ENCODE measurements around the gene ALK. TPM values are rescaled to one million over a fixed set of nuclear protein-coding genes. Genes with fewer than 3 reads are reported as not detected.

Gene ALK
- total and polyA plus RNA-seq, 3 experiments from 2014 or later, result not detected

GRCh38 chr2:29597035-29597434 is 324.4 kb downstream of the ALK start:
- Mint-ChIP-seq H3K27me3 (peaks cover 8 to 28% of the 10 kb centered on the region in 2 donors), H3K9me3 (no peaks in the 10 kb centered on the region), H3K36me3 (no peaks in the 10 kb centered on the region), H3K27ac (no peak overlapping the region), H3K4me1 (no peaks in the 10 kb centered on the region), H3K4me3 (no peak overlapping the region)
- CTCF ChIA-PET, result no interaction called here
- no peak for DNase-seq
- H3K36me3 ChIP-seq (ENCODE audit: insufficient read depth, low read length), result no peaks in the 10 kb centered on the region
- H3K27me3 ChIP-seq (ENCODE audit: insufficient read depth, low read length, poor library complexity, severe bottlenecking), result no peaks in the 10 kb centered on the region
- POLR2A ChIA-PET, result no interaction called here
- no peak overlapping the region for H3K27ac ChIP-seq (ENCODE audit: low read depth, low read length)
- H3K9me3 ChIP-seq (ENCODE audit: low read length), result no peaks in the 10 kb centered on the region
- H3K4me3 ChIP-seq (ENCODE audit: low read length), result no peak overlapping the region
- H3K4me1 ChIP-seq (ENCODE audit: insufficient read depth, low read length), result no peaks in the 10 kb centered on the region

DNA sequence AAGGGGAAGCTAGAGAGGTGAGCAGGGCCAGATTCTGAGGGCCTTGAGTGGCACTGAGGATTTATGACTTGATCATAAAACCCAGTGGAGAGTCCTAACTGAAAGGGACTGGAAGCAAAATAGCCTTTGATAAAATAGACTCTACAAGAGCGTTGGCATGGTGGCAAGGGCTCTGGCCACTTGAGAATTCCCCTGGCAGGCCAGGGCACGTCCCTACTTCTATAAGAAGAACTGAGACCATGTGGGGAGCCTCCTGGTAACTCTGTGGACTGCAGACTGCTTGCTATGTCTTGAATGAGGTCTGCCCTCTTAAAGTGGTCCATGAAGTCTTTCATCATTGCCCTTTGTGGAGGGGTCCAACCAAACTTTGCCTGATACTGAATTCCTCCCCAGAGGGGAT is 324.8 kb downstream of the ALK start:
- H3K36me3 ChIP-seq (ENCODE audit: insufficient read depth, low read length), result no peaks in the 10 kb centered on the region
- CTCF ChIA-PET, result interaction anchor here (1.0 kb wide), 1 partner anchor 9 kb away, joined by 3 read pairs; no protein-coding TSS in a partner anchor
- DNase-seq, result no peak
- POLR2A ChIA-PET, result no interaction called here
- H3K27me3 Mint-ChIP-seq, result peaks cover 8 to 27% of the 10 kb centered on the region in 2 donors
- H3K4me3 Mint-ChIP-seq, result no peak overlapping the region
- no peaks in the 10 kb centered on the region for H3K36me3 Mint-ChIP-seq
- H3K9me3 ChIP-seq (ENCODE audit: low read length), result no peaks in the 10 kb centered on the region
- no peaks in the 10 kb centered on the region for H3K9me3 Mint-ChIP-seq
- H3K27ac Mint-ChIP-seq, result no peak overlapping the region
- no peak overlapping the region for H3K27ac ChIP-seq (ENCODE audit: low read depth, low read length)
- H3K4me1 Mint-ChIP-seq, result no peaks in the 10 kb centered on the region
- no peak overlapping the region for H3K4me3 ChIP-seq (ENCODE audit: low read length)
- no peaks in the 10 kb centered on the region for H3K27me3 ChIP-seq (ENCODE audit: insufficient read depth, low read length, poor library complexity, severe bottlenecking)
- H3K4me1 ChIP-seq (ENCODE audit: insufficient read depth, low read length), result no peaks in the 10 kb centered on the region

DNA sequence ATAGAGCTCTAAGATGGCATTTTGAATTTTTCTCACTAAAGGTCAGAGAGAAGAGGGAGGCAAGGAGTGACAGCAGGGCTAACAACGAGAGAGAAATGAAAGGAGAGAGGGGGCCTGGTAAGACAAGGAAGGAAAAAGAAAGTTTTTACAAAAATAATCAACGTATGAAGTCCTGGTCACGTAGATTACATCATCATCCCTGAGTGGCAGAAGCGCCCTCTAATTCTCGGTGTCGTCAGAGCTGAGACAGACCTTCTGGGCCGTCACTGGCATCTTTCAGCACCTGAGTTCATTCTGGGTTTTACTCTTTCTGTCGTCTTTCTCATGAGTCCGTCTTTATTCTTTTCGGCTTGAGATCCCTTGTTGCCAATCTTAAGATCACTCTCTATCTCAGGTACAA is 329.8 kb downstream of the ALK start:
- CTCF ChIA-PET, result no interaction called here
- no peak overlapping the region for H3K4me3 Mint-ChIP-seq
- no peaks in the 10 kb centered on the region for H3K36me3 ChIP-seq (ENCODE audit: insufficient read depth, low read length)
- peaks cover 3 to 11% of the 10 kb centered on the region in 2 donors for H3K27me3 Mint-ChIP-seq
- no peaks in the 10 kb centered on the region for H3K4me1 ChIP-seq (ENCODE audit: insufficient read depth, low read length)
- peak overlapping the region in 1 of 8 donors; percentile 84 for H3K27ac Mint-ChIP-seq
- no peaks in the 10 kb centered on the region for H3K4me1 Mint-ChIP-seq
- no peak overlapping the region for H3K4me3 ChIP-seq (ENCODE audit: low read length)
- H3K36me3 Mint-ChIP-seq, result no peaks in the 10 kb centered on the region
- no peak overlapping the region for H3K27ac ChIP-seq (ENCODE audit: low read depth, low read length)
- H3K9me3 Mint-ChIP-seq, result no peaks in the 10 kb centered on the region
- no peaks in the 10 kb centered on the region for H3K27me3 ChIP-seq (ENCODE audit: insufficient read depth, low read length, poor library complexity, severe bottlenecking)
- POLR2A ChIA-PET, result no interaction called here
- DNase-seq, result no peak
- no peaks in the 10 kb centered on the region for H3K9me3 ChIP-seq (ENCODE audit: low read length)

DNA sequence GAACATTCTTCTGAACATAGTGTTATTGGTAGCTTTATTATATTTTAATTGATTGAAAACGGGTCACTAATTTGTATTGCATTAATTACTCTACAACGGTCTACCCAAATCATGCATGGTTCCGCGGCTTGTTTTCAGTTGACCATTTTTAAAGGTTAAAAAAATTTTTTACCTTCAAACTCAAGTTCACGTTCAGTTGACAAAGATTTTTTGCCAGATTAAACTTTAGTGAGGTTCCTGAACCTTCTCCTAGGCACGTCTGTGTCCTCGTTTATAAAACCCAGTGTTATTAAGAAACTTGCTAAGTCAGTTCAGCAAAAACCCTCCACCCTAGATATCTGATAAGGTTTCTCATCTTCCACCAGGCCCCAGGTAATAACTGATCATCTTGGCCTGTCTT is 331.2 kb downstream of the ALK start:
- no peak for DNase-seq
- no peak overlapping the region for H3K4me3 ChIP-seq (ENCODE audit: low read length)
- H3K4me1 ChIP-seq (ENCODE audit: insufficient read depth, low read length), result no peaks in the 10 kb centered on the region
- H3K36me3 ChIP-seq (ENCODE audit: insufficient read depth, low read length), result no peaks in the 10 kb centered on the region
- H3K9me3 ChIP-seq (ENCODE audit: low read length), result no peaks in the 10 kb centered on the region
- Mint-ChIP-seq H3K36me3 (no peaks in the 10 kb centered on the region), H3K9me3 (no peaks in the 10 kb centered on the region), H3K27ac (no peak overlapping the region), H3K4me3 (no peak overlapping the region), H3K27me3 (no peaks in the 10 kb centered on the region), H3K4me1 (no peaks in the 10 kb centered on the region)
- no peaks in the 10 kb centered on the region for H3K27me3 ChIP-seq (ENCODE audit: insufficient read depth, low read length, poor library complexity, severe bottlenecking)
- CTCF ChIA-PET, result interaction anchor here (0.7 kb wide), 1 partner anchor 1107 kb away, joined by 3 read pairs; no protein-coding TSS in a partner anchor
- POLR2A ChIA-PET, result no interaction called here
- H3K27ac ChIP-seq (ENCODE audit: low read depth, low read length), result no peak overlapping the region

- DNase-seq, result no peak
- no peak overlapping the region for H3K27ac Mint-ChIP-seq
- no peaks in the 10 kb centered on the region for H3K36me3 Mint-ChIP-seq
- ChIA-PET POLR2A (no interaction called here), CTCF (no interaction called here)
- Histone ChIP-seq H3K27me3 (ENCODE audit: insufficient read depth, low read length, poor library complexity, severe bottlenecking) (no peaks in the 10 kb centered on the region), H3K27ac (ENCODE audit: low read depth, low read length) (no peak overlapping the region), H3K4me3 (ENCODE audit: low read length) (no peak overlapping the region), H3K9me3 (ENCODE audit: low read length) (no peaks in the 10 kb centered on the region), H3K36me3 (ENCODE audit: insufficient read depth, low read length) (no peaks in the 10 kb centered on the region), H3K4me1 (ENCODE audit: insufficient read depth, low read length) (no peaks in the 10 kb centered on the region)
- H3K9me3 Mint-ChIP-seq, result no peaks in the 10 kb centered on the region
- no peak overlapping the region for H3K4me3 Mint-ChIP-seq
- H3K4me1 Mint-ChIP-seq, result no peaks in the 10 kb centered on the region
- no peaks in the 10 kb centered on the region for H3K27me3 Mint-ChIP-seq
Observed at GRCh38 chr2:29589440-29590103, 331.8 kb downstream of the ALK start.

DNA sequence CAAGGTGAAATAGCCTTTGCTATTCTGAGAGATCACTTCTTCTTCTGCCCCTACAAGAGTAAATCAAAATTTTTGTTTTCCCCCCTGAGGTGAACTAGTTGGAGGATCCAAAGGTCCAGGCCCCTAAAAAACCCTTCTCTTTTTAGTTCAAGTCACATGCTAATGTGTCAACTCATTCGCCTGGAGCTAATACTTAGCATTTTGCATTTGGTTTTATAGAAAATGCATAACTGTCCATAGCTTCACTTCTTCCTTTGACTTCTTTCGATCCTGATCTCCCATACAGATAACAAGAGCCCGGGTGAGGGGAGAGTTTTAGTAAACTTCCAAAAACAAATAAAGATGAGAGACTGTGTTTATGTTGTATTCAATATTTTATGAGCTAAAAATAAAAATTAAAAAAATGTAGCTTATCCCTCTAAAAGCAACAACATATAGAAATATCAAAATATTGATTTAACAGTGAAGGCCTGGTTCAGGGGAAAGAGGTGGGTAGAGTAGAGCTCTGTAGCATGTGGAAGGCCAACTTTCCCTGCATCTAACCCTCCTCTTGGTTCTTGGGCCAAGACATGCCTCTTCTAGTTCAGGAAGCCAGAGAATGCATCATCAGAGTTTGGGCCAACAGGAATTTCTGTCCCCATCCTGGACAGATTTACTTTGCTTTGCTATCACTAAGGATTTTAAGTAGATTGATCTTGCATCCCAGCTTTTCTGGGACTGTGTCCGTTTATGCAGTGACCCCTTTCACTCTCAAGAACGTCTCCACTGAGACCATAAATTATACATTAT is 333.8 kb downstream of the ALK start:
- CTCF ChIA-PET, result interaction anchor here (0.9 kb wide), 1 partner anchor 8 kb away, joined by 3 read pairs; no protein-coding TSS in a partner anchor
- Histone ChIP-seq H3K27ac (ENCODE audit: low read depth, low read length) (no peak overlapping the region), H3K36me3 (ENCODE audit: insufficient read depth, low read length) (no peaks in the 10 kb centered on the region), H3K27me3 (ENCODE audit: insufficient read depth, low read length, poor library complexity, severe bottlenecking) (no peaks in the 10 kb centered on the region), H3K9me3 (ENCODE audit: low read length) (no peaks in the 10 kb centered on the region), H3K4me3 (ENCODE audit: low read length) (no peak overlapping the region), H3K4me1 (ENCODE audit: insufficient read depth, low read length) (no peaks in the 10 kb centered on the region)
- Mint-ChIP-seq H3K27me3 (peaks cover 0 to 5% of the 10 kb centered on the region in 2 donors), H3K36me3 (no peaks in the 10 kb centered on the region), H3K4me1 (no peaks in the 10 kb centered on the region), H3K27ac (no peak overlapping the region), H3K4me3 (no peak overlapping the region), H3K9me3 (no peaks in the 10 kb centered on the region)
- DNase-seq, result no peak
- POLR2A ChIA-PET, result no interaction called here

DNA sequence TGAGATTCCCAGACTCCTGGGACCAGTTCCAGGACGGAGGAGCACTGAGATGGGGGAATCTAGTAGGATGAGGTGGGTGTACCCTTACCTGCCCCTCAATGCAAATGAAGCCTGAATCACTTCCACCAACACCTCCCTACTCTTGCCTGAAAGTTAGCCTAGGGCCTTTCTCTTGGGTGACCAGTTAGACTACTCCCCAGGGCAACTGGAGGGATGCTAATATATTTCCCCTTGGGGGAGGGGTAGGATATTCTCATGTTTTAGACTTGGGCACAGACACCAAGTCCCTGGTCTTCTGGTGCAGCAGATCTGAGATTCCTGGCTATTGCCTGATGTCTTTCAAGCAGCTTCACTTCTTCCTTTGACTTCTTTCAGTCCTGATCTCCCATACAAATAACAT is 334.5 kb downstream of the ALK start:
- H3K27ac ChIP-seq (ENCODE audit: low read depth, low read length), result no peak overlapping the region
- no peaks in the 10 kb centered on the region for H3K9me3 Mint-ChIP-seq
- CTCF ChIA-PET, result interaction anchor here (0.9 kb wide), 1 partner anchor 9 kb away, joined by 3 read pairs; no protein-coding TSS in a partner anchor
- no peak overlapping the region for H3K4me3 ChIP-seq (ENCODE audit: low read length)
- H3K27me3 Mint-ChIP-seq, result peaks cover 0 to 5% of the 10 kb centered on the region in 2 donors
- H3K36me3 Mint-ChIP-seq, result no peaks in the 10 kb centered on the region
- no peak overlapping the region for H3K27ac Mint-ChIP-seq
- DNase-seq, result no peak
- no peaks in the 10 kb centered on the region for H3K9me3 ChIP-seq (ENCODE audit: low read length)
- no peaks in the 10 kb centered on the region for H3K4me1 ChIP-seq (ENCODE audit: insufficient read depth, low read length)
- H3K4me3 Mint-ChIP-seq, result no peak overlapping the region
- H3K27me3 ChIP-seq (ENCODE audit: insufficient read depth, low read length, poor library complexity, severe bottlenecking), result no peaks in the 10 kb centered on the region
- POLR2A ChIA-PET, result no interaction called here
- H3K36me3 ChIP-seq (ENCODE audit: insufficient read depth, low read length), result no peaks in the 10 kb centered on the region
- H3K4me1 Mint-ChIP-seq, result no peaks in the 10 kb centered on the region

GRCh38 chr2:29583548-29584156 is 337.7 kb downstream of the ALK start:
- Histone ChIP-seq H3K27me3 (ENCODE audit: insufficient read depth, low read length, poor library complexity, severe bottlenecking) (no peaks in the 10 kb centered on the region), H3K9me3 (ENCODE audit: low read length) (no peaks in the 10 kb centered on the region), H3K4me1 (ENCODE audit: insufficient read depth, low read length) (no peaks in the 10 kb centered on the region), H3K36me3 (ENCODE audit: insufficient read depth, low read length) (no peaks in the 10 kb centered on the region), H3K27ac (ENCODE audit: low read depth, low read length) (no peak overlapping the region), H3K4me3 (ENCODE audit: low read length) (no peak overlapping the region)
- no peaks in the 10 kb centered on the region for H3K4me1 Mint-ChIP-seq
- no peak for DNase-seq
- H3K27ac Mint-ChIP-seq, result no peak overlapping the region
- CTCF ChIA-PET, result no interaction called here
- H3K4me3 Mint-ChIP-seq, result no peak overlapping the region
- peaks cover 0 to 9% of the 10 kb centered on the region in 2 donors for H3K27me3 Mint-ChIP-seq
- H3K36me3 Mint-ChIP-seq, result no peaks in the 10 kb centered on the region
- H3K9me3 Mint-ChIP-seq, result no peaks in the 10 kb centered on the region
- POLR2A ChIA-PET, result no interaction called here
